Middle frontal gyrus (tissue), 1 donor: ENCODE data around the gene NAGA.

ENCODE experiments used
- DNase-seq: peaks from one replicate; pipeline ENCODE4 v3.0.0-alpha.2; 2015; ENCODE audit warnings: low spot score; ENCODE audit errors: extremely low spot score

Gene NAGA

DNA sequence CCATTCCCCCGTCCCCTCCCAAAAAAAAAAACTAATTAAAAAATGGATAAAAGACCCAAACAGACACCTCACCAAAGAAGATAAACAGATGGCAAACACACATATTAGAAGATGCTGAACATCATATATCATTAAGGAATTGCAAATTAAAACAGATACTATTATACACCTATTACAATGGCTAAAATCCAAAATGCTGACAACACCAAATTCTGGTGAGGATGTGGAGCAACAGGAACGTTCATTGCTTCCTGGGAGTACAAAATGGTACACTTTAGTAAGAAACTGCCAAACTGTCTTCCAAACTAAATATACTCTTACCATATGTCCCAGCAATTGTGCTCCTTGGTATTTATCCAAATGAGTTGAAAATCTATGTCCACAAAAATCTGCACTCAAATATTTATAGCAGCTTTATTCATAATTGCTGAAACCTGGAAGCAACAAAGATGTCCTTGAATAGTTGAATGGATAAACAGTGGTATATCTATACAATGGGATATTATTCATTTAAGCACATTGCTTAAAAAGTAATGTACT, 19.9 kb downstream of the NAGA start:
- DNase-seq = no peak

DNA sequence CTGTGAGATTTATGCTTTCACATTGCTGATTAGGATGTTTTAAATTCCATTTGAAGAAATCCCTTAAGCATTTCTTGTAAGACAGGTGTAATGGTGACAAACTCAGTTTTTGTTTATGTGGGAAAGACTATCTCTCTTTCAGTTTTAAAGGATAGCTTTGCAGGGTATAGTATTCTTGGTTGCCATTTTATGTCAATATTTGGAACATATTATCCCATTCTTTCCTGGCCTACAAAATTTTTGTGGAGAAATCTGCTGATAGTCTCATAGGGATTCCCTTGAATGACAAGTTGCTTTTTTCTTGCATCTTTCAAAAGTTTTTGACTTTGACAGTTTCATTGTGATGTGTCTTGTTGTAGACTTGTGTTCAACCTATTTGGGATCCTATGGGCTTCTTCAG, 28.8 kb downstream of the NAGA start:
- DNase-seq = no peak

DNA sequence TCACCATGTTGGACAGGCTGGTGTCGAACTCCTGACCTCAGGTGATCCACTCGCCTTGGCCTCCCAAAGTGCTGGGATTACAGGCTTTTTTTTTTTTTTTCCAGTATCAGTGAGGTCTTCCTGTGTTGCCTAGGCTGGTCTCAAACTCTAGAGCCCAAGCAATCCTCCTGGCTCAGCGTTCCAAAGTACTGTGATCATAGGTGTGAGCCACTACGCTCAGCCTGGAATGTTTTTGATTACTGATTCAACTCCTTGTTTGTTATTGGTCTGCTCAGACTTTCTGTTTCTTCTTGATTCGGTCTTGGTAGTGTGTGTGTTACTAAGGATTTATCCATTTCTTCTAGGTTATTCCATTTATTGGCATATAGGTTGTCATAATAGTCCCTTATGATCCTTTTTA, 31.3 kb downstream of the NAGA start:
- no peak for DNase-seq

DNA sequence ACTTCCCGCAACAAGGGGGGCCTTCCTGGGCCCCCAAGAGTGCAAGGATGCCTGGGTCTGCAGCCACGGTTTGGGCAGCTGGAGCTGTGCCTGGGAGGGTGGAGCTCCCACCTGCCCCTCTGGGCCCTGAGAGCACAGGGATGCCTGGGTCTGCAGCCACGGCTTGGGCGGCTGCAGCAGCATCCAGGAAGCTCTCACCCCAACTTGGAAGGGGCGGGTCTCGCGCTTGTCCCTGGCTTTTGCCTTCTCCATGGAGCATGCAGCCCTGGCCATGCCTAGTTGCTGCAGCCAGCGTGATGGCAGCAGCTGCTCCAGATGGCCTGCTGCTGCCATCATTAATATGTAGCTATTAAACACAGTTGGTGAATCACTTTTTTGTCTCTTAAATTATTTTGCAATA, 35.4 kb downstream of the NAGA start:
- DNase-seq = no peak

DNA sequence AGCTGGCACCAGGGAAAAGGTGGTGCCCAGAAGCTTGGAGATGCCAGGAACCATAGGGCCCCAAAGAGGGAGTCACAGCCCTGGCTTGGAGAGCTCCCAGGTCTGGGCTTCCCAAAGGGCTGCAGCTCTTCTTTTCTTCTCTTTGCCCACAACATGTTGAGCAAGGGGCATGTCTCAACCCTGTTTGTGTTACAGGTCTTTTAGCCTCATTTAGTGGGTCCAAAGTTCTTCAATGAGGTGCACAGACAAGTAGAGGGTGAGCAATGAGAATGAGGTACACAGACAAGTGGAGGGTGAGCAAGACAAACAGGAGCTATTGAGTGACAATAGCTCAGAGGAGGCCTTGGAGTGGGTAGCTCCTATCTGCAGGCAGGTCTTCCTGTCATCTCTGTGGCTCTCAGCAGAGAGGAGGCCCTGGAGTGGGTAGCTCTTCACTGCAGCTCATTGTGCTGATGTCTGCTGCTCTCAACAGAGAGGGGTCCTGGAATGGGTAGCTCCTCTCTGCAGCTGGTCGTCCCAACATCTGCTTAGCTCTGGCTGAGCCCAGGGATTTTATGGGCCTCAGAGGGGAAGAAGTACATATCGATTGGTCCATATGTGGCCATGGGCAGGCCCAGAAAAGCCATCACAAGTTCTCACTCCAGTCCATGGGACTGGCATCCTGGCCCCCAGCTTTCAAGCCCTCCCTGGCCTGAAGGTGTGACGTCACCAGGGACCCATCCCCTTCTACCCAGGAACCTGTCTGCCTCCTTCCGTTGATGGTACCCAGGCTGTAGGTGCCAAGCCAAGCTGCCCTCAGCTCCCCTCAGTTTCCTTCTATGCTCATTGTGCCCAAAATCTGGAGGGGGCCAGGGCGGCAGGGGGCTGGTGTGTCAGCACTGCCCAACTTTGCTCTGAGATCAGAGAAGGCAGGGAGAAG, 37.1 kb downstream of the NAGA start:
- no peak for DNase-seq

DNA sequence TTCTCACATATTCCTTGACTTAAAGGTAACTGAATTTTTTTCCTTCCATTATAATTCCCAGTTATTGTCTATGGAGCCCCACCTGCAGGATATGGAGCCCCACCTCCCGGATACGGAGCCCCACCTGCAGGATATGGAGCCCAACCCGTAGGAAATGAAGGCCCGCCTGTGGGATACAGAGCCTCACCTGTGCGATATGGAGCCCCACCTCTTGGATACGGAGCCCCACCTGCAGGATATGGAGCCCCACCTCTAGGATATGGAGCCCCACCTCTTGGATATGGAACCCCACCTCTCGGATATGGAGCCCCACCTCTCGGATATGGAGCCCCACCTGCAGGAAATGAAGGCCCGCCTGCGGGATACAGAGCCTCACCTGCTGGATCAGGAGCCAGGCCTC, 43.9 kb downstream of the NAGA start:
- DNase-seq = no peak

DNA sequence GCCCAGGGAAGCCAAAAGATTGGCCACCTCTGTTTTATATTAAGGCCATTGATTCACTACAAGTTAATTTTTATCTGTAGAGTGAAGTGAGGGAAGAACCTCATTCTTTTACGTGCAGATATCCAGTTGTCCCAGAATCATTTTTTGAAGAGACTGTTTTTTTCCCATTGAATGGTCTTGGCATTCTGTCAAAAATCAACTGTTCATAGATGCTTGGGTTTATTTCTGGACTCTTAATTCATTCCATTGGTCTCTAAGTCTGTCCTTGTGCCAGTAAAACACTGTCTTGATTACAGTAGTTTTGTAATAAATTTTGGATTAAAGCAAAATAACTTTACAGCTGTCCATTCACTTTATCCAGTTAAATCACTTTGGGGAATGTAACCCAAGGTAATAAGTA, 45.2 kb downstream of the NAGA start:
- DNase-seq = no peak

DNA sequence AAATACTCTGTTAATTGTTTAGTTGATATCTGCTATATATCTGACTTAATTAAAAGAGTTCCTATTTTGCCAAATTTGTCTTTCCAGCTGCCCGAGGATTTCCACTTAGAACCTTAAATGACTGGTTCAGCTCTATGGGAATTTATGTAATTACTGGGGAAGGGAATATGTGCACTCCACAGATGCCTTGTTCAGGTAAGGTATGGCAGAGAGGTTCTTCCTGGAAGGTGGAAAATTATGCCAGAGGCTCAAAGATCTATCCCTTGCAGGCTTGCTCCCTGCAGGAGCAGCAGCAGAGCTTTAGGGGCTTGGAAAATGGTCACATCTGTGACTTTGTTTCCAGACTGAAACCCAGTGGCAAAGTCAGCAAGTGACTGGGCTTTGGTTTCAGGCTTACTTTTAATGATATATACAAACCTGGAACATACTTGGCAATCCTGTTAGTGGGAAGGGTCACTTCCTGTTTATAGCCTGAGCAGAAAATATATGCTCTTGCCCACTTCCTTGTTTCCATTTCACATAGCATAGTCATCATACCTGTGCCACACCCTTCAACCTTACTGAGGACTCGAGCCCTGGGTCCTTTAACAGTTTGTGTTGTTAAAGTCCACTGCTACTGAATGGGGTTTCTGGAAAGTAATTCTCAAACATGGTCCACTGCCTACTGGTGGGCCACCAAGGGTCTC, 48.3 kb downstream of the NAGA start:
- DNase-seq = no peak

DNA sequence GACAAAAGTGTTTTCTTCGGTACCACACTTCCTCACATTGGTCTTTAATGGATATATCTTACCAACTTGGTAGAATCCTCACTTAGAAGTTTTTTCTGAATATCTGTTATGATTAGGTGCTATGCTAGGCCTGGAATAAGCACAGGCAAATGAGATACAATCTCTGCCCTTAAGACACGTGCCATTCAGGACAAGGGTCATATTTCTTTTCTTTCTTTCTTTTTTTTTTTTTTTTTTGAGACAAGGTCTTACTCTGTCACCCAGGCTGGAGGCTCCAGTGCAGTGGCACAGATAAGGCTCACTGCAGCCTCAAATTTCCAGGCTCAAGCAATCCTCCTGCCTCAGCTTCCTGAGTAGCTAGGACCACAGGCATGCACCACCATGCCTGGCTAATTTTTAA, 49.0 kb downstream of the NAGA start:
- no peak for DNase-seq

DNA sequence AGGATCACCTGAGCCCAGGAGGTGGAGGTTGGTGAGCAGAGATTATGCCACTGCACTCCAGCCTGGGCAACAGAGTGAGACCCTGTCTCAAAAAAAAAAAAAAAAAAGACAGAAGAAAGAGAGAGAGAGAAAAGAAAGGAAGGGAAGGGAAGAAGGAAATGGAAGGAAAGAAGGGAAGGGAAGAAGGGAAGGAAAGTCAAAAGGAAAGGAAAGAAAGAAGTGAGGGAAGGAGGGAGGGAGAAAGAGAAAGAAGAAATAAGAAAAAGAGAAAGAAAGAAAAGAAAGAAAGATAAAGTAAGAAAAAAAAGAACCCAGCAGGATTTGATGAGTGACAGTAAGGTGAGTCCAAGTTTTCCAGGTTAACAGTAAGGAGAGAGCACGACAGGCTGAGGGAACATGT, 52.4 kb downstream of the NAGA start:
- no peak for DNase-seq

DNA sequence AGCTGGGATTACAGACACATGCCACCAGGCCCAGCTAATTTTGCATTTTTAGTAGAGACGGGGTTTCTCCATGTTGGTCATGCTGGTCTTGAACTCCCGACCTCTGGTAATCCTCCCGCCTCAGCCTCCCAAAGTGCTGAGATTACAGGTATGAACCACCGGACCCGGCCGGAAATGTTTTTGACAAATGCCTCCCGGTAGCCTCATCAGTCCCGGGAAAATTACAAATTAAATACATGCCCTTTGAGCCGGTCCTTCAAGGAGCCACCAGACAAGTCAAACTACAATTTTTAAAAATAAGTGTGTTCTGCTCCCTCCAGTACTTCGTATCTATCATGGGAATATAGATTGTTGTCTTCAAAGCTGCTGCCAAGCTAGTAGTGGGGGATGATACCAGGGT, 54.5 kb downstream of the NAGA start:
- DNase-seq = no peak

DNA sequence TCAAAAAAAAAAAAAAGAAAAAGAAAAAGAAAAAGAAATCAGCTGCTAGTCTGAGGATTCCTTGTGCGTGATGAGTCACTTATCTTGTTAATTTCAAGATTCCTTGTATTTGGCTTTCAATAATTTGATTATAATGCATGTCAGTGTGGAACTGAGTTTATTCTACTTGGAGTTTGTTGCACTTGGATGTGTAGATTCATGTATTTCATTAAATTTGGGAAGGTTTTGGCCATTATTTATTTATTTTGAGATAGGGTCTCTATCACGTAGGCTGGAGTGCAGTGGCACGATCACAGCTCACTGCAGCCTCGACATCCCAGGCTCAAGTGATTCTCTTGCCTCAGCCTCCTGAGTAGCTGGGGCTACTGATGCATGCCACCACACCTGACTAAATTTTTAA, 57.2 kb downstream of the NAGA start:
- DNase-seq = no peak

DNA sequence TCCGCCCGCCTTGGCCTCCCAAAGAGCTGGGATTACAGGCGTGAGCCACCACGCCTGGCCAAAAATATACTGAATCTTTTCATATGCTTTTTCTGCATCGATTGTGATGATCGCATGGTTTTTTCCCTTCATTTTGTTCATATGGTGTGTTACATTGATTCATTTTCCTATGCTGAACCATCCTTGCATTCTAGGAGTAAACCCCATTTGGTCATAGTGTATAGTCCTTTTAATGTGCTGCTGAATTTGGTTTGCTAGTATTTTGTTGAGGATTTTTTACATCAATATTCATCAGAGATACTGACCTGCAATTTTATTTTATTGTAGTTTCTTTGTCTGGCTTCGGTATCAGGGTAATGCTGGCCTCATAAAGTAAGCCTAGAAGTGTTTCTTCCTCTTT, 59.8 kb downstream of the NAGA start:
- no peak for DNase-seq
